Astrocyte of the cerebellum (primary cell): ENCODE measurements around the gene USP44.

ENCODE experiments used
- DNase-seq: peaks from one replicate; pipeline ENCODE4 v3.0.0-alpha.2; 2011; ENCODE audit warnings: low read depth
- H3K4me3 ChIP-seq: 2 replicates; pipeline ENCODE4 v1.5.1; 2011; ENCODE audit warnings: mild to moderate bottlenecking, low read depth, low read length, moderate library complexity
- CTCF ChIP-seq: IDR thresholded peaks from 2 replicates; pipeline ENCODE4 v1.5.1; 2012; ENCODE audit warnings: low read length, low read depth, moderate library complexity, mild to moderate bottlenecking; ENCODE audit errors: missing control alignments
- in situ Hi-C: cut with HindIII; loops from 2 replicates; pipeline ENCODE4 v1.10.0; 2017; ENCODE audit warnings: low sequenced_read_pairs

The USP44 gene

GRCh38 chr12:95532851-95533250 lies 18.4 kb downstream of the USP44 start:
- peak; percentile 18 for DNase-seq
- no peak for TF ChIP-seq CTCF
- no peak overlapping the region for H3K4me3 ChIP-seq
- in situ Hi-C loops = loop anchor here (5.0 to 25.0 kb wide), 2 partner anchors 36 to 421 kb away; no protein-coding TSS in a partner anchor

- in situ Hi-C loops = loop anchor here (5.0 to 25.0 kb wide), 2 partner anchors 32 to 417 kb away; no protein-coding TSS in a partner anchor
- no peak for TF ChIP-seq CTCF
- DNase-seq = no peak
- H3K4me3 ChIP-seq = no peak overlapping the region
Measured at GRCh38 chr12:95529693-95530225, 21.5 kb downstream of the USP44 start.

GRCh38 chr12:95528431-95528830 lies 22.8 kb downstream of the USP44 start:
- in situ Hi-C loops = loop anchor here (25.0 kb wide), 1 partner anchor 416 kb away; no protein-coding TSS in a partner anchor
- no peak for DNase-seq
- H3K4me3 ChIP-seq = no peak overlapping the region
- TF ChIP-seq CTCF = no peak

GRCh38 chr12:95522692-95523091 lies 28.6 kb downstream of the USP44 start:
- H3K4me3 ChIP-seq = no peak overlapping the region
- in situ Hi-C loops = no loop called here
- TF ChIP-seq CTCF = no peak
- no peak for DNase-seq

- no peak for DNase-seq
- in situ Hi-C loops = no loop called here
- TF ChIP-seq CTCF = no peak
- H3K4me3 ChIP-seq = no peak overlapping the region
Measured at GRCh38 chr12:95520816-95521215, 30.5 kb downstream of the USP44 start.

- DNase-seq = no peak
- H3K4me3 ChIP-seq = no peak overlapping the region
- in situ Hi-C loops = no loop called here
- TF ChIP-seq CTCF = no peak
Measured at GRCh38 chr12:95518944-95519343, 32.3 kb downstream of the USP44 start.
